ENCODE data around the gene LYPD5.

- TF ChIP-seq EZH2 (IDR thresholded peaks at IDR 0.05) (no peak), POLR2AphosphoS5 (IDR thresholded peaks at IDR 0.05; ENCODE audit: borderline replicate concordance, low read depth, low read length) (no peak), FOXP2 (optimal IDR thresholded peaks at IDR 0.05; ENCODE audit: control extremely low read depth, extremely low read length, insufficient read depth) (no peak)
Measured at GRCh38 chr19:43765109-43765876, 37.0 kb downstream of the LYPD5 start.

All from SK-N-MC (cell line).